K562 (cell line): ENCODE results near the gene BRCA1. TPM values are rescaled to one million over a fixed set of nuclear protein-coding genes. Genes with fewer than 3 reads are reported as not detected.
A peak's percentile ranks its signal among the peaks of the same experiment; 100 is the strongest.

Source experiments
- BMI1 ChIP-seq: fragments of 150-350 bp; IDR thresholded peaks from 2 replicates; pipeline ENCODE4 v1.6.1; 2014; ENCODE audit warnings: low read length
- CTBP1 ChIP-seq: fragments of 450-650 bp; IDR thresholded peaks from 2 replicates; pipeline ENCODE4 v1.6.1; 2016; ENCODE audit warnings: borderline replicate concordance
- DDX20 ChIP-seq: fragments of 450-650 bp; IDR thresholded peaks from 2 replicates; pipeline ENCODE4 v1.6.1; 2016; ENCODE audit warnings: missing genetic modification characterization, low read depth, mild to moderate bottlenecking, missing compliant biosample characterization, moderate library complexity
- L3MBTL2 ChIP-seq: fragments of 450-650 bp; IDR thresholded peaks from 2 replicates; pipeline ENCODE4 v1.6.1; 2016; ENCODE audit warnings: mild to moderate bottlenecking, moderate library complexity
- LEF1 ChIP-seq: fragments of 450-650 bp; IDR thresholded peaks from 2 replicates; pipeline ENCODE4 v1.6.1; 2016; ENCODE audit warnings: mild to moderate bottlenecking
- MAFK ChIP-seq: IDR thresholded peaks from 2 replicates; pipeline ENCODE4 v1.6.1; 2011; ENCODE audit warnings: low read length, improper control_type of control experiment
- MTA1 ChIP-seq: fragments of 450-650 bp; IDR thresholded peaks from 2 replicates; pipeline ENCODE4 v1.6.1; 2017; ENCODE audit warnings: borderline replicate concordance
- POLR2H ChIP-seq: IDR thresholded peaks from 2 replicates; pipeline ENCODE4 v1.6.1; 2016; ENCODE audit warnings: missing genetic modification characterization, low read depth, mild to moderate bottlenecking, control low read depth, missing compliant biosample characterization, moderate library complexity
- SRF ChIP-seq, 2 experiments: fragments of 250-450, 450-650 bp in 1 of 2; sonication (Bioruptor Pico) in 1 of 2; sonication (generic) in 1 of 2; formaldehyde crosslinking; IDR thresholded peaks; 2 replicates each; pipeline versions ENCODE4 v1.5.0 to v1.5.1; 2020 to 2022; ENCODE audit warnings: mild to moderate bottlenecking in 1 of 2, missing genetic modification reagents in 1 of 2
- ZNF134 ChIP-seq: fragments of 250-450 bp; sonication (Bioruptor Pico); conservative IDR thresholded peaks from 2 replicates; pipeline ENCODE4 v1.4.0; 2020
- ZNF589 ChIP-seq: fragments of 200-800 bp; sonication (Bioruptor generic); IDR thresholded peaks from 2 replicates; pipeline ENCODE4 v1.6.1; 2016; ENCODE audit warnings: low read depth, missing genetic modification characterization, missing compliant biosample characterization
- polyA plus RNA-seq, 8 experiments: library from polyadenylated mRNA; depleted of rRNA in 4 of 8; stranded (reverse) in 5 of 8; unstranded in 3 of 8; fragments of >200 nt; fragmentation: Nextera tagmentation in 2 of 8; fragmentation: Illumina TruSeq in 1 of 8; extraction: Ambion mirVana in 2 of 8; extraction: Trizol in 1 of 8; gene quantifications; 2 replicates each; pipeline versions ENCODE4 v1.2.1 to v1.2.3, GENCODE V29; 2011 to 2014; ENCODE audit warnings: inconsistent platforms in 1 of 8, missing spikeins in 1 of 8
- total RNA-seq, 7 experiments: library from RNA; depleted of rRNA in 6 of 7; stranded (reverse); fragments of >200 nt in 6 of 7; fragmentation: Illumina TruSeq in 2 of 7; extraction: Trizol in 2 of 7; gene quantifications; 2 replicates each; pipeline versions ENCODE4 v1.2.1 to v1.2.3, GENCODE V29; 2011 to 2021; ENCODE audit warnings: low replicate concordance in 1 of 7
- TF ChIP-seq, protein P1 (sequence below), 2 experiments: fragments of 450-650 bp; IDR thresholded peaks; 2 replicates each; pipeline ENCODE4 v1.6.1; 2016
- TF ChIP-seq, protein P2 (sequence below): fragments of 250-450 bp; sonication (Bioruptor Pico); IDR thresholded peaks from 2 replicates; pipeline ENCODE4 v1.4.0; 2020; ENCODE audit warnings: borderline replicate concordance
- TF ChIP-seq, protein P3 (sequence below): fragments of 250-450 bp; sonication (Bioruptor Pico); IDR thresholded peaks from 2 replicates; pipeline ENCODE4 v1.9.0; 2021; ENCODE audit warnings: mild to moderate bottlenecking

BRCA1 gene
- total and polyA plus RNA-seq, 9 of the 15 experiments (the other 6 are each of a cell fraction or from before 2014, with no cell fraction given) = 25.9 to 95.3 (median 62.3) TPM

DNA sequence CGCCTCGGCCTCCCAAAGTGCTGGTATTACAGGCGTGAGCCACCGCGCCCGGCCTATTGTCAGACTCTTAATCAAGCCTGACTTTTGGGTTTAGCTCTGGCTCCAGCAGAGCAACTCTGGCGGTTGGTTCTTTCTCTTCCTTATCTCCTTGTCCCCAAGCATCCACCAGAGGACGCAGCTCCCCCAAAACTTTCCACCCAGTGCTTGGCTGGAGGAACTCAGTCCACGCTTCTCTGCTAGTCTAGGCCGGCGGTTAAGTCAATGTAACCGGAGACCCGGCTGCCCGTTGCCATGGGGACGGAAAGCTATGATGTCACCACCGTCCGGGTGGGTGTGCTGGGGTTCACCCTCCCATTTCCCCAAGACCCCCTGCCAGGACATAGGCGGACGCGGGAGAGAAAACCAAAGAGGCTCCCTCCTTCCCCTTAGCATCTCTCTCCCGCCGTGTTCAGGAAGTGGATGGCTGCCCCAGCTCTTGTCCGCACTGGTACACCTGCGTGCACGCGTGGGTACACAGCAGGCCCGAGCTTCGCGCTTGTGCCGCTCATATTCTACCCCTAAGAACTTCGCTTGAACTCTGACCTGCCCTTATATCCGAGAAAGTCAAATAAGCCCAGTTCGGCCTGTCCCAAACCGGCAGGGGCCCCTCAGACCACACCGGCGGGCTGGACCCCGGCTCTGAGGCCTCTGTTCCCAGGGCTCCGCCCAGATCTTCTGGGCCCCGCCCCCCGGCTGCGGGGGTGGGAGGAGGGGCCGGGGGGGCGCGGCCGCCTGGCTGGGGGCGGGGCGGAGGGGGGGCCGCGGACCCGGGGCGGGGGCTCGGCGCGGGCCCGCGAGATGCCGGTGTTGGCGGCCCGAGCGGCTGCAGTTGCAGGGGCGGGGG, 100.5 kb downstream of the BRCA1 start, which contains the start of gene RND2 (continued):
- TF ChIP-seq, protein P1, sequence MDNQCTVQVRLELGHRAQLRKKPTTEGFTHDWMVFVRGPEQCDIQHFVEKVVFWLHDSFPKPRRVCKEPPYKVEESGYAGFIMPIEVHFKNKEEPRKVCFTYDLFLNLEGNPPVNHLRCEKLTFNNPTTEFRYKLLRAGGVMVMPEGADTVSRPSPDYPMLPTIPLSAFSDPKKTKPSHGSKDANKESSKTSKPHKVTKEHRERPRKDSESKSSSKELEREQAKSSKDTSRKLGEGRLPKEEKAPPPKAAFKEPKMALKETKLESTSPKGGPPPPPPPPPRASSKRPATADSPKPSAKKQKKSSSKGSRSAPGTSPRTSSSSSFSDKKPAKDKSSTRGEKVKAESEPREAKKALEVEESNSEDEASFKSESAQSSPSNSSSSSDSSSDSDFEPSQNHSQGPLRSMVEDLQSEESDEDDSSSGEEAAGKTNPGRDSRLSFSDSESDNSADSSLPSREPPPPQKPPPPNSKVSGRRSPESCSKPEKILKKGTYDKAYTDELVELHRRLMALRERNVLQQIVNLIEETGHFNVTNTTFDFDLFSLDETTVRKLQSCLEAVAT (IDR thresholded peaks at IDR 0.05) = peak in 1 of 2 experiments; percentile 52; a peak in 1 of 4 replicates
- 0 out of 4 replicates have a peak, but pooled peaks of 1 of the 2 experiments have one; percentile 22 for TF ChIP-seq SRF (CRISPR knock-in tag; IDR thresholded peaks at IDR 0.05)
- TF ChIP-seq POLR2H (tag) = no peak
- peak; percentile 79 for TF ChIP-seq CTBP1
- peak; percentile 74; the same call in 1 of the 2 replicates for TF ChIP-seq MTA1
- peak; percentile 56; the same call in 1 of the 2 replicates for TF ChIP-seq ZNF589 (CRISPR knock-in tag)
- peak; percentile 11; the same call in 1 of the 2 replicates for TF ChIP-seq MAFK
- peak; percentile 93 for TF ChIP-seq BMI1
- 0 out of 2 replicates have a peak, but pooled peaks have one; percentile 33 for TF ChIP-seq LEF1
- TF ChIP-seq, protein P2, sequence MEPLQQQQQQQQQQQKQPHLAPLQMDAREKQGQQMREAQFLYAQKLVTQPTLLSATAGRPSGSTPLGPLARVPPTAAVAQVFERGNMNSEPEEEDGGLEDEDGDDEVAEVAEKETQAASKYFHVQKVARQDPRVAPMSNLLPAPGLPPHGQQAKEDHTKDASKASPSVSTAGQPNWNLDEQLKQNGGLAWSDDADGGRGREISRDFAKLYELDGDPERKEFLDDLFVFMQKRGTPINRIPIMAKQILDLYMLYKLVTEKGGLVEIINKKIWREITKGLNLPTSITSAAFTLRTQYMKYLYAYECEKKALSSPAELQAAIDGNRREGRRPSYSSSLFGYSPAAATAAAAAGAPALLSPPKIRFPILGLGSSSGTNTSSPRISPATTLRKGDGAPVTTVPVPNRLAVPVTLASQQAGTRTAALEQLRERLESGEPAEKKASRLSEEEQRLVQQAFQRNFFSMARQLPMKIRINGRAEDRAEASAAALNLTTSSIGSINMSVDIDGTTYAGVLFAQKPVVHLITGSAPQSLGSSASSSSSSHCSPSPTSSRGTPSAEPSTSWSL (CRISPR knock-in tag) = no peak
- no peak for TF ChIP-seq ZNF134 (CRISPR knock-in tag)
- no peak for TF ChIP-seq DDX20 (tag)
- TF ChIP-seq L3MBTL2 = peak; percentile 64
- TF ChIP-seq, protein P3, sequence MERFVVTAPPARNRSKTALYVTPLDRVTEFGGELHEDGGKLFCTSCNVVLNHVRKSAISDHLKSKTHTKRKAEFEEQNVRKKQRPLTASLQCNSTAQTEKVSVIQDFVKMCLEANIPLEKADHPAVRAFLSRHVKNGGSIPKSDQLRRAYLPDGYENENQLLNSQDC = no peak
